GM12878 (cell line): Measurements from ENCODE around the gene MRPS9. TPM values are rescaled to one million over a fixed set of nuclear protein-coding genes. Genes with fewer than 3 reads are reported as not detected.

ENCODE experiments used
- ATAC-seq: fragments of 200-7000 bp; cut with Tn5 transposase; 3 replicates; pipeline ENCODE4 v1.9.1; 2020; ENCODE audit warnings: mild to moderate bottlenecking, moderate library complexity
- BruUV-seq: library from RNA; stranded (reverse); fragments of 400-500 nt; replicated peaks from 2 replicates; lab custom pipeline; 2021; lab: Mats Ljungman, UMichigan
- CTCF ChIA-PET: fragments of 300-600 bp; sonication (Branson Sonifier 250); formaldehyde crosslinking; extraction: SDS; loops from one replicate; lab custom pipeline; 2021; ENCODE audit warnings: inconsistent platforms; lab: Yijun Ruan, JAX
- POLR2A ChIA-PET: fragments of 350-600 bp; formaldehyde crosslinking; extraction: SDS; loops from one replicate; lab custom pipeline; 2021; ENCODE audit warnings: inconsistent platforms; lab: Charles Lee
- RAD21 ChIA-PET: fragments of 300-600 bp; sonication (Branson Sonifier 250); formaldehyde crosslinking; loops from one replicate; lab custom pipeline; 2023; ENCODE audit warnings: antibody characterized with exemption; ENCODE audit not compliant: unreplicated experiment; lab: Charles Lee
- SMC1A ChIA-PET: fragments of 300-600 bp; sonication (Branson Sonifier 250); formaldehyde crosslinking; loops from one replicate; lab custom pipeline; 2023; ENCODE audit not compliant: unreplicated experiment, uncharacterized antibody; lab: Charles Lee
- DNase-seq: peaks from one replicate; pipeline ENCODE4 v3.0.0-alpha.2; 2011; ENCODE audit warnings: low read depth, low spot score
- FAIRE-seq: peaks from 3 replicates; lab custom pipeline; 2011; peaks lifted over from hg19 to GRCh38; lab: Jason Lieb, UNC
- H2AFZ ChIP-seq: 2 replicates; pipeline ENCODE4 v1.6.0; 2011; ENCODE audit warnings: low read depth, low read length, control low read depth; ENCODE audit not compliant: control insufficient read depth
- H3K27ac ChIP-seq: 2 replicates; pipeline ENCODE4 v1.5.1; 2011; ENCODE audit warnings: control low read depth; ENCODE audit not compliant: control insufficient read depth, insufficient read depth
- H3K27me3 ChIP-seq, 2 experiments: replicated peaks in 1 of 2; 2 replicates each; pipeline versions ENCODE4 v1.6.0 to v1.6.1; 2011; ENCODE audit warnings: low read length in 1 of 2; ENCODE audit not compliant: control insufficient read depth in 2 of 2, insufficient read depth in 2 of 2
- H3K36me3 ChIP-seq, 2 experiments: 2 replicates each; pipeline ENCODE4 v1.5.1; 2011; ENCODE audit warnings: low read length in 1 of 2; ENCODE audit not compliant: control insufficient read depth in 2 of 2, insufficient read depth in 2 of 2
- H3K4me1 ChIP-seq: 2 replicates; pipeline ENCODE4 v1.6.1; 2011; ENCODE audit warnings: mild to moderate bottlenecking, low read length, moderate library complexity, mixed read lengths; ENCODE audit not compliant: control insufficient read depth, insufficient read depth
- H3K4me2 ChIP-seq: 2 replicates; pipeline ENCODE4 v1.6.0; 2011; ENCODE audit warnings: control low read depth; ENCODE audit not compliant: control insufficient read depth, insufficient read depth
- H3K4me3 ChIP-seq: fragments of 200-600 bp; sonication (generic); 2 replicates; pipeline ENCODE4 v1.5.1; 2016
- H3K79me2 ChIP-seq: 2 replicates; pipeline ENCODE4 v1.6.0; 2011; ENCODE audit warnings: low read length; ENCODE audit not compliant: control insufficient read depth, insufficient read depth
- H3K9ac ChIP-seq: 2 replicates; pipeline ENCODE4 v1.8.0; 2011; ENCODE audit warnings: low read length, control low read depth, mixed read lengths; ENCODE audit not compliant: control insufficient read depth, insufficient read depth
- H3K9me3 ChIP-seq: replicated peaks from 3 replicates; pipeline ENCODE4 v1.5.1; 2011; ENCODE audit warnings: mild to moderate bottlenecking, low read length; ENCODE audit not compliant: control insufficient read depth, insufficient read depth
- H4K20me1 ChIP-seq: 2 replicates; pipeline ENCODE4 v1.6.0; 2011; ENCODE audit not compliant: control insufficient read depth, insufficient read depth
- ATF2 ChIP-seq: IDR thresholded peaks from 2 replicates; pipeline ENCODE4 v1.6.1; 2012; ENCODE audit warnings: low read length, inconsistent platforms
- CREM ChIP-seq: IDR thresholded peaks from 2 replicates; pipeline ENCODE4 v1.6.1; 2014; ENCODE audit warnings: antibody characterized with exemption, low read depth
- DPF2 ChIP-seq: fragments of 450-650 bp; IDR thresholded peaks from 2 replicates; pipeline ENCODE4 v1.6.1; 2017; ENCODE audit warnings: mild to moderate bottlenecking
- E2F4 ChIP-seq: IDR thresholded peaks from 2 replicates; pipeline ENCODE4 v1.6.1; 2012; ENCODE audit warnings: low read depth, low read length, improper control_type of control experiment
- IKZF2 ChIP-seq, 2 experiments: fragments of 450-650 bp; IDR thresholded peaks; 2 replicates each; pipeline ENCODE4 v1.6.1; 2017; ENCODE audit warnings: mild to moderate bottlenecking in 2 of 2, moderate library complexity in 2 of 2
- JUNB ChIP-seq: IDR thresholded peaks from 2 replicates; pipeline ENCODE4 v1.6.1; 2016; ENCODE audit warnings: antibody characterized with exemption, mild to moderate bottlenecking
- LARP7 ChIP-seq: fragments of 450-650 bp; IDR thresholded peaks from 2 replicates; pipeline ENCODE4 v1.6.1; 2017; ENCODE audit warnings: mild to moderate bottlenecking
- MTA3 ChIP-seq: IDR thresholded peaks from 2 replicates; pipeline ENCODE4 v1.6.1; 2012; ENCODE audit warnings: low read length, inconsistent platforms, borderline replicate concordance
- PBX3 ChIP-seq: IDR thresholded peaks from 2 replicates; pipeline ENCODE4 v1.6.1; 2011; ENCODE audit warnings: mild to moderate bottlenecking, low read depth, low read length, moderate library complexity; ENCODE audit not compliant: insufficient replicate concordance
- PKNOX1 ChIP-seq: fragments of 450-650 bp; IDR thresholded peaks from 2 replicates; pipeline ENCODE4 v1.6.1; 2016; ENCODE audit warnings: mild to moderate bottlenecking
- PML ChIP-seq: IDR thresholded peaks from 2 replicates; pipeline ENCODE4 v1.6.1; 2012; ENCODE audit warnings: low read length, inconsistent platforms
- RCOR1 ChIP-seq: conservative IDR thresholded peaks from 2 replicates; pipeline ENCODE4 v1.6.1; 2012; ENCODE audit warnings: low read depth, low read length, improper control_type of control experiment
- WGBS: methylation state at CpG from one replicate; pipeline ENCODE4 v1.1.6; 2016; ENCODE audit warnings: low lambda C conversion rate; ENCODE audit not compliant: insufficient replicate concordance, insufficient coverage; ENCODE audit errors: missing lambda C conversion rate; 5-methylcytosine and 5-hydroxymethylcytosine counted together
- in situ Hi-C: fragments of 300-500 bp; cut with MboI; formaldehyde crosslinking; loops from 9 replicates; pipeline ENCODE4 v1.14.3; 2018; ENCODE audit warnings: mixed read lengths
- intact Hi-C: fragments of 100-400 bp; cut with micrococcal nuclease; formaldehyde crosslinking; loops from one replicate; pipeline ENCODE4 v1.14.2; 2022; ENCODE audit not compliant: unreplicated experiment
- polyA plus RNA-seq, 11 experiments: library from polyadenylated mRNA; depleted of rRNA in 4 of 11; unstranded in 6 of 11; stranded (reverse) in 5 of 11; fragments of >200 nt; fragmentation: Nextera tagmentation in 4 of 11; fragmentation: Illumina TruSeq in 1 of 11; extraction: Ambion mirVana in 4 of 11; extraction: Trizol in 1 of 11; gene quantifications; 1 replicate in 1 of 11; 2 replicates in 10 of 11; pipeline versions ENCODE4 v1.2.1 to v1.2.3, GENCODE V29; 2011 to 2016; ENCODE audit warnings: inconsistent platforms in 2 of 11, missing spikeins in 2 of 11, low read depth in 1 of 11
- total RNA-seq, 4 experiments: library from RNA; depleted of rRNA in 3 of 4; stranded (reverse); fragments of >200 nt in 3 of 4; fragmentation: Illumina TruSeq in 1 of 4; extraction: Trizol in 1 of 4; gene quantifications; 2 replicates each; pipeline versions ENCODE4 v1.2.1 to v1.2.3, GENCODE V29; 2013 to 2021

The MRPS9 gene
- total and polyA plus RNA-seq, 10 of the 15 experiments (the other 5 are each of a cell fraction or from before 2014, with no cell fraction given) = 39.1 to 111 (median 63.4) TPM

- H3K4me1 ChIP-seq = 0 out of 2 replicates have a peak, but pooled peaks cover 5% of the 10 kb centered on the region
- H2AFZ ChIP-seq = no peak overlapping the region
- 93% methylated on average over 1 of the region's 1 CpG for WGBS
- no peaks in the 10 kb centered on the region for H3K27me3 ChIP-seq
- ChIA-PET SMC1A (interaction anchor here (0.6 kb wide), 1 partner anchor 45 kb away, joined by 3 read pairs; no protein-coding TSS in a partner anchor), POLR2A (interaction anchor here (0.5 to 0.8 kb wide), 2 partner anchors 8 to 87 kb away, joined by 3 to 4 read pairs; no protein-coding TSS in a partner anchor), CTCF (no interaction called here), RAD21 (no interaction called here)
- H3K9ac ChIP-seq = no peak overlapping the region
- intact Hi-C loops = no loop called here
- no peak overlapping the region for H3K4me2 ChIP-seq
- no peaks in the 10 kb centered on the region for H3K9me3 ChIP-seq
- FAIRE-seq = no peak
- no peaks in the 10 kb centered on the region for H4K20me1 ChIP-seq
- DNase-seq = no peak
- no TSS peak for BruUV-seq
- H3K4me3 ChIP-seq = no peak overlapping the region
- ATAC-seq = no peak
- H3K36me3 ChIP-seq = no peaks in the 10 kb centered on the region
- H3K27ac ChIP-seq = no peak overlapping the region
- TF ChIP-seq PKNOX1 = no peak
- TF ChIP-seq E2F4 = no peak
- TF ChIP-seq IKZF2 (IDR thresholded peaks at IDR 0.05) = no peak
- no peak for TF ChIP-seq CREM
- no peak for TF ChIP-seq JUNB
- TF ChIP-seq PBX3 = no peak
- TF ChIP-seq PML = no peak
- TF ChIP-seq RCOR1 = no peak
- TF ChIP-seq MTA3 = no peak
- TF ChIP-seq ATF2 = no peak
- TF ChIP-seq DPF2 = no peak
- no peak for TF ChIP-seq LARP7
- peaks cover 11% of the 10 kb centered on the region for H3K79me2 ChIP-seq
- in situ Hi-C loops = no loop called here
These were observed 3.7 kb upstream of the MRPS9 start for GRCh38 chr2:105034170-105034569.
